Suprapubic skin (tissue), 4 donors: Measurements from ENCODE around the gene GPD1L. TPM values are rescaled to one million over a fixed set of nuclear protein-coding genes. Genes with fewer than 3 reads are reported as not detected.
"Not testable (repeated sequence)": the region's sequence is repeated elsewhere in the genome, so short reads cannot be mapped to it uniquely, and the experiment has no call there.

Source experiments
- DNase-seq, 2 donors: peaks; one replicate each; pipeline ENCODE4 v3.0.0-alpha.2; 2019; ENCODE audit warnings: low spot score in 2 of 2
- H3K27ac ChIP-seq: fragments of 200-600 bp; sonication (generic); one replicate; pipeline ENCODE4 v1.5.1; 2019
- H3K27me3 ChIP-seq: fragments of 200-600 bp; sonication (generic); one replicate; pipeline ENCODE4 v1.5.1; 2019
- H3K36me3 ChIP-seq: fragments of 200-600 bp; sonication (generic); one replicate; pipeline ENCODE4 v1.5.1; 2019
- H3K4me1 ChIP-seq: fragments of 200-600 bp; sonication (generic); one replicate; pipeline ENCODE4 v1.5.1; 2019
- H3K4me3 ChIP-seq: fragments of 200-600 bp; sonication (generic); one replicate; pipeline ENCODE4 v1.5.1; 2019; ENCODE audit warnings: mild to moderate bottlenecking
- H3K9me3 ChIP-seq: fragments of 200-600 bp; sonication (generic); one replicate; pipeline ENCODE4 v1.5.1; 2019
- EP300 ChIP-seq: sonication (generic); formaldehyde crosslinking; IDR thresholded peaks from one replicate; pipeline ENCODE4 v1.6.1; 2017; ENCODE audit warnings: antibody characterized with exemption
- POLR2A ChIP-seq, 2 donors: fragments of 450-650 bp; IDR thresholded peaks; one replicate each; pipeline ENCODE4 v1.6.1; 2017; ENCODE audit warnings: antibody characterized with exemption in 2 of 2, mild to moderate bottlenecking in 2 of 2, moderate library complexity in 2 of 2
- POLR2AphosphoS5 ChIP-seq, 3 donors: sonication (generic); formaldehyde crosslinking; IDR thresholded peaks; one replicate each; pipeline ENCODE4 v1.6.1; 2017; ENCODE audit warnings: antibody characterized with exemption in 3 of 3
- WGBS: methylation state at CpG from one replicate; pipeline ENCODE4 v1.1.5; 2018; 5-methylcytosine and 5-hydroxymethylcytosine counted together
- total RNA-seq, 4 donors: library from RNA; depleted of rRNA; stranded (reverse); fragments of >200 nt; gene quantifications; one replicate each; pipeline ENCODE4 v1.1.0, GENCODE V29; 2016
- TF ChIP-seq, protein P1 (sequence below), 2 donors: fragments of 200-600 bp in 1 of 2; fragments of 450-650 bp in 1 of 2; sonication (generic) in 1 of 2; IDR thresholded peaks; one replicate each; pipeline ENCODE4 v1.5.1; 2016 to 2019; ENCODE audit warnings: antibody characterized with exemption in 2 of 2, mild to moderate bottlenecking in 1 of 2, moderate library complexity in 1 of 2

GPD1L gene
- total RNA-seq, 4 donors from 2014 or later: 21.4 to 79.9 (median 28.5) TPM

DNA sequence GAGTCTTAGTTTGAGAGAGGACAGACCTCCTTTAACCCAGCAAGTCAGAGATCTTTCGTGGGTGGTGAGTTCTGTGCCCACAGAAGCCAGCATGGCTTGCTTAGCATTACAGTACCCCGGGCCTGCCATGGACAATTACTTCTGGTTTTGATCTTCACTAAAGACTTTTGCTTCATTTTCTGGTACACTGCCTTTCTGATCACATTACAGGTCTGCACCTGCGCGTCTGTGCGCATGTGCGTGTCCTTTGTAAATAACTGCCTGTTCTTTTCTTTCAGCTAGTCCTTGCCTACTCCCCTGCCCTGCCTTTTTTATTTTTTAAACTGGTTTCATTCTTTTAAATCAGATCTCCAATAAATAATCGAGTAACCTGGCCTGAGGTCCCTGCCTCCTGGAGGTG lies 74.9 kb downstream of the GPD1L start:
- Histone ChIP-seq H3K4me3 (no peak overlapping the region), H3K27me3 (no peaks in the 10 kb centered on the region), H3K36me3 (no peaks in the 10 kb centered on the region), H3K4me1 (peaks cover 4% of the 10 kb centered on the region), H3K27ac (no peak overlapping the region), H3K9me3 (no peaks in the 10 kb centered on the region)
- WGBS: 79% methylated on average over 7 of the region's 7 CpGs
- TF ChIP-seq, protein P1, sequence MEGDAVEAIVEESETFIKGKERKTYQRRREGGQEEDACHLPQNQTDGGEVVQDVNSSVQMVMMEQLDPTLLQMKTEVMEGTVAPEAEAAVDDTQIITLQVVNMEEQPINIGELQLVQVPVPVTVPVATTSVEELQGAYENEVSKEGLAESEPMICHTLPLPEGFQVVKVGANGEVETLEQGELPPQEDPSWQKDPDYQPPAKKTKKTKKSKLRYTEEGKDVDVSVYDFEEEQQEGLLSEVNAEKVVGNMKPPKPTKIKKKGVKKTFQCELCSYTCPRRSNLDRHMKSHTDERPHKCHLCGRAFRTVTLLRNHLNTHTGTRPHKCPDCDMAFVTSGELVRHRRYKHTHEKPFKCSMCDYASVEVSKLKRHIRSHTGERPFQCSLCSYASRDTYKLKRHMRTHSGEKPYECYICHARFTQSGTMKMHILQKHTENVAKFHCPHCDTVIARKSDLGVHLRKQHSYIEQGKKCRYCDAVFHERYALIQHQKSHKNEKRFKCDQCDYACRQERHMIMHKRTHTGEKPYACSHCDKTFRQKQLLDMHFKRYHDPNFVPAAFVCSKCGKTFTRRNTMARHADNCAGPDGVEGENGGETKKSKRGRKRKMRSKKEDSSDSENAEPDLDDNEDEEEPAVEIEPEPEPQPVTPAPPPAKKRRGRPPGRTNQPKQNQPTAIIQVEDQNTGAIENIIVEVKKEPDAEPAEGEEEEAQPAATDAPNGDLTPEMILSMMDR (IDR thresholded peaks at IDR 0.05): no peak
- TF ChIP-seq EP300 (no peak), POLR2AphosphoS5 (IDR thresholded peaks at IDR 0.05) (no peak), POLR2A (IDR thresholded peaks at IDR 0.05) (no peak)
- no peak for DNase-seq

DNA sequence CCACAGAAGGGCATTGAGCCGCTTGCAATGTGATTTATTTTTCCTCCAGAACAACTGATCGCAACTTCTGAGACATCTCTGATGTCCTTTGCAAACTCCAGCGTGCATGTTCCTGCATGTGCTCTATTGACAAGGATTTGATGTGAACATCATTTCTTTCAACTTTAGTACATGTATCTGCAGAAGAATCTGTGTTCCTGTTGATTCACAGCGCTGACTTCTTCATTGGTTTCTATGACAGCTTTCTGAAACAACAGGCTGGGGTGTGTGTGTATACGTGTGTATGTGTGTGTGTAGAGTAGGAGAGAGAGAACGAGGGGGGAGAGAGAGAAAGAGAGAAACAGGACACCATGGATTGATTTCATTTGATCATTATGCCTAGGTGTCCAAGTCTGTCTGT lies 75.4 kb downstream of the GPD1L start:
- H3K27me3 ChIP-seq: no peaks in the 10 kb centered on the region
- no peak for TF ChIP-seq EP300
- TF ChIP-seq, protein P1 (IDR thresholded peaks at IDR 0.05): no peak
- no peaks in the 10 kb centered on the region for H3K36me3 ChIP-seq
- 47% methylated on average over 6 of the region's 6 CpGs for WGBS
- DNase-seq: no peak
- peaks cover 4% of the 10 kb centered on the region for H3K4me1 ChIP-seq
- no peaks in the 10 kb centered on the region for H3K9me3 ChIP-seq
- no peak overlapping the region for H3K27ac ChIP-seq
- H3K4me3 ChIP-seq: no peak overlapping the region

DNA sequence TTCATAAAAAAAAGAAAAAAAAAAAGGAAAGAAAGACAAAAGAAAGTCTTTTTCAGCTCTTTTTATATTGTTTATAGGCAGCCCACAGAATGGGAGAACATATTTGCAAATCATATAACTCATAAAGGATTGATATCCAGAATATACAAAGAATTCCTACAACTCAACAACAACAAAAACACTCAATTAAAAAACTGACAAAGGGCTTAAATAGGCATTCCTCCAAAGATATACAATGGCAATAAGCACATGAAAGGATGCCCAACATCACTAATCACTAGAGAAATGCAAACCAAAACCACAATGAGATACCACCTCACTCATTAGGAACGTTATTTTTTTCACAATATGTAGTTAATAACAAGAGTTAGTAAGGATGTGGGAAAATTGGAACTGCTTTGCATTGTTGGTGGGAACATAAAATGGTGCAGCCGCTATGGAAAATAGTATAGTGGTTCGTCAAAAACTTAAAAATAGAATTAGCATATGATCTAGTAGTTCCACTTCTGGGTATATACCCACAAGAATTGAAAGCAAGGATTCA lies 77.8 kb downstream of the GPD1L start:
- H3K36me3 ChIP-seq: no peaks in the 10 kb centered on the region
- WGBS: 52% methylated on average over 3 of the region's 3 CpGs
- peaks cover 4% of the 10 kb centered on the region for H3K4me1 ChIP-seq
- H3K27ac ChIP-seq: no peak overlapping the region
- H3K27me3 ChIP-seq: no peaks in the 10 kb centered on the region
- no peaks in the 10 kb centered on the region for H3K9me3 ChIP-seq
- no peak for DNase-seq
- TF ChIP-seq, protein P1 (IDR thresholded peaks at IDR 0.05): no peak
- no peak for TF ChIP-seq POLR2A (IDR thresholded peaks at IDR 0.05)
- no peak overlapping the region for H3K4me3 ChIP-seq

DNA sequence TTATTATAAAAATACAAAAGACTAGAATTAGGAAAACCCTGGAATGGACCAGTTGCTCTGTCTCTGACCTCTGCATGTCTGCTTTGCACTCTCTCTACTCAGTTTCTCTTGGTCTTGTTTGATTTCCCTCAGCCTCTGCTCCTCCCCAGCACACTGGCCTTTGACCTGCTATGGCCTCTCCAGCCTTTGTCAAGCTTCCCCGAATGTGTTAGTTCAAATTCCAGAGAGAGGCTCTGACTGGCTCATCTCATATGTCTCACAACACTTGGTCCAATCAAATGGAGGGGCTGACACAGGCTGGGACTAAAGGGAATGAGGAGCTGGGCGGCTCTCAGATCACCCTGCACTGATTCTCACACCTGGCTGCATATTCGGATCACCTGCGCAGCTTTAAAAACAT lies 79.7 kb downstream of the GPD1L start:
- WGBS: 77% methylated on average over 4 of the region's 4 CpGs
- no peak overlapping the region for H3K27ac ChIP-seq

DNA sequence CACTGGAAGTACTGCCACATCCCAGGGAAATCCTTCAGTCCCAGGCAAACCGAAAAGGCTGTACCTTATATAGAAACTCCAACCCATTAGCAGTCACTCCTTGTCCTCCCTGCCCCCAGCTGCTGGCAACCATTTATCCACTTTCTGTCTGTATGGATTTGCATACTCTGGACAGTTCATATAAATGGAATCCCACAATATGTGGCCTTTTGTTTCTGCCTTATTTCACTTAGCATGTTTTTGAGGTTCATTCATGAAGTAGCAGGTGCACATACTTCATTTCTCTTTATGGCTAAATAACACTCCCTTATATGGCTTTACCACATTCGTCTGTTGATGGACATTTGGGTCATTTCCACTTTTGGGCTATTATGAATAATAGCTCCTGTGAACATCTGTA lies 80.5 kb downstream of the GPD1L start:
- Histone ChIP-seq H3K27me3 (no peaks in the 10 kb centered on the region), H3K27ac (no peak overlapping the region), H3K4me1 (no peaks in the 10 kb centered on the region), H3K36me3 (no peaks in the 10 kb centered on the region), H3K4me3 (no peak overlapping the region), H3K9me3 (no peaks in the 10 kb centered on the region)
- TF ChIP-seq EP300: no peak
- no peak for TF ChIP-seq POLR2AphosphoS5 (IDR thresholded peaks at IDR 0.05)
- TF ChIP-seq POLR2A (IDR thresholded peaks at IDR 0.05): no peak
- TF ChIP-seq, protein P1 (IDR thresholded peaks at IDR 0.05): no peak
- DNase-seq: no peak
- 79% methylated on average over 2 of the region's 2 CpGs for WGBS

More for the DNA sequence above, 79.7 kb downstream of the GPD1L start:
- no peak for TF ChIP-seq EP300
- no peak for DNase-seq
- H3K36me3 ChIP-seq: no peaks in the 10 kb centered on the region
- H3K4me1 ChIP-seq: peaks cover 4% of the 10 kb centered on the region
- no peak overlapping the region for H3K4me3 ChIP-seq
- no peaks in the 10 kb centered on the region for H3K27me3 ChIP-seq
- H3K9me3 ChIP-seq: no peaks in the 10 kb centered on the region

DNA sequence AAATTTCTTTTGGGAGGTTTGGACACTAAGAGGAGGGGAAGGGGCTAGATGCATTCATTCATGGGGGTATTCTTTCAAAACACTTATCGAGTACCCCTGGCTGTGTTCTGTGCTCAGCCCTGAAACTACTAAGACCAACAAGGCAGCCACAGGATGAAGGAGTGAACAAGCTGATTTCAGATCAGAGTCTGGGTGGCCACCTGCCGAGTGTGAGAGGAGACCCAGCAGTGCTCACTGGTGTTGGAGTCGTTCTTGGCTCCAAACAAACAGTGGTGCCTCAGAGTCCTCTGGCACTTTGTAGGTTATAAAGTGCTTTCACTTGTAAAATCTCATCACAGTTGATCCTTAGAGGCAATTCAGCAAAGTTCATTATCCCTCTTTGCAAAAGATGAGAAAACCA lies 83.3 kb downstream of the GPD1L start:
- no peaks in the 10 kb centered on the region for H3K9me3 ChIP-seq
- H3K27ac ChIP-seq: no peak overlapping the region
- H3K36me3 ChIP-seq: no peaks in the 10 kb centered on the region
- H3K4me1 ChIP-seq: no peaks in the 10 kb centered on the region
- no peak for DNase-seq
- no peaks in the 10 kb centered on the region for H3K27me3 ChIP-seq
- TF ChIP-seq EP300: no peak
- TF ChIP-seq POLR2A (IDR thresholded peaks at IDR 0.05): no peak
- TF ChIP-seq, protein P1 (IDR thresholded peaks at IDR 0.05): no peak
- TF ChIP-seq POLR2AphosphoS5 (IDR thresholded peaks at IDR 0.05): no peak
- no peak overlapping the region for H3K4me3 ChIP-seq
- 75% methylated on average over 3 of the region's 3 CpGs for WGBS

DNA sequence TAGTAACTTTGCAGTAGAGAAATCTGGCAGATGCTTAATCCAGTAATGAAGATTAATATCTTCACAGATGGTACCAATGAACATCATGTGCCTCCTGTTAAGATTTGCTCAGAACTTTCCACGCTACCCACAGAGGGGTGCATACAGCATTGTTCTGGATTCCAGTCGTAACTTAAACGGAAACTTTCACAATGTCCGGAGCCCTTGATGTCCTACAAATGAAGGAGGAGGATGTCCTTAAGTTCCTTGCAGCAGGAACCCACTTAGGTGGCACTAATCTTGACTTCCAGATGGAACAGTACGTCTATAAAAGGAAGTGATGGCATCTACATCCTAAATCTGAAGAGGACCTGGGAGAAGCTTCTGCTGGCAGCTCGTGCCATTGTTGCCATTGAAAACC lies 84.1 kb downstream of the GPD1L start:
- WGBS: 54% methylated on average over 6 of the region's 6 CpGs
- H3K27me3 ChIP-seq, H3K9me3 ChIP-seq, H3K4me1 ChIP-seq, H3K27ac ChIP-seq, H3K4me3 ChIP-seq, H3K36me3 ChIP-seq, DNase-seq: not testable (repeated sequence)
